ENCODE data around the gene MED29.

The MED29 gene

DNA sequence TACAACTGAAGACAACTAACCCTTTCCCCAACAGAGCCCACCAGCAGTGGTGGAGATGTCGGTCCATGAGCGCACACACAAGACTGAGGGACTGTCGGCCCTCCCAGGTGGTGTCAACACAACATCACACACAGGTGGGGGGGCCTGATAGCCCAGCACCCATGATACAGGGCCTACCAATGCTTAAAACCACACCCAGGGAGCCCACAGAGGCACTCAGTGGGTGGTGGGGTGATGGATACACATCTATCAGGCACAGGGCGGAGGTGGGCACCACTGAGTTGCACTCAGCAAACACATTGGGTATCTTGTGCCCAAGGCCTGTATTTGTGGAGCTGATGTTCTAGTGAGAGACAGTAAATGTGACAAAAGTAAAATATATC is 8.5 kb downstream of the MED29 start:
- DNase-seq, result no peak

DNA sequence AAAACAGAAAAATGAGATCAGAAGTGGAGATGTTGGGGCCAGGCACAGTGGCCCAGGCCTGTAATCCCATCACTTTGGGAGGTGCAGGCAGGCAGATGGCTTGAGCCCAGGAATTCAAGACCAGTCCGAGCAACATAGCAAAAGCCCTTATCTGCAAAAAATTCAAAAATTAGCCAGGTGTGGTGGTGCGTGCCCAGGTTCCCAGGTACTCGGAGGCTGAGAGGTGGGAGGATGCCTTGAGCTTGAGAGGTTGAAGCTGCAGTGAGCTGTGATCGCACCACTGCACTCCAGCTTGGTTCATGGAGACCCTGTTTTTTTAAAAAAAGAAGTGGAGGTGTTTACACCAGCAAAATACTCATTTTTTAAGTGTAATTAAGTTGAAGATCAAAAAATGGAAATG is 8.9 kb downstream of the MED29 start:
- DNase-seq, result no peak

DNA sequence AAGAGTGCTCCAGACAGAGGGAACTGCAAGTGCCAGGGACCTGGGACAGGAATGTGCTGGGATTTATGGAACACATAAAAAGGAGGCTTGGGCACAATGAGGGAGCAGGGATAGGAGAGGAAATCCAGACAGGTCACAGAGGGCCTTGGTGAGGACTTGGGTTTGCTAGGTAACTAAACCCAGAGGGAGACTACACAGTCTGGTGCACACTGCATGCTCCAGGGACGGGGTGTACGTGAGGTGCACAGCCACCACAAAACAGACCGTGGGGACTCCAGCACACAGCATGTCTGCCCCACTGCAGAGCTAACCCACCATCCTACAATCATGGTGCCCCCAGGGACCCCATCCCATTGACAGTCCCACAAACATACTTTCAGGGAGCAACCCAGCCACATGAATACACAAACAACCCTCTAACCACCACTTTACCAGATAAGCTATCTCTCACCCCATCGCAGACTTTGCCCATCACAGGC is 9.9 kb downstream of the MED29 start:
- no peak for DNase-seq

DNA sequence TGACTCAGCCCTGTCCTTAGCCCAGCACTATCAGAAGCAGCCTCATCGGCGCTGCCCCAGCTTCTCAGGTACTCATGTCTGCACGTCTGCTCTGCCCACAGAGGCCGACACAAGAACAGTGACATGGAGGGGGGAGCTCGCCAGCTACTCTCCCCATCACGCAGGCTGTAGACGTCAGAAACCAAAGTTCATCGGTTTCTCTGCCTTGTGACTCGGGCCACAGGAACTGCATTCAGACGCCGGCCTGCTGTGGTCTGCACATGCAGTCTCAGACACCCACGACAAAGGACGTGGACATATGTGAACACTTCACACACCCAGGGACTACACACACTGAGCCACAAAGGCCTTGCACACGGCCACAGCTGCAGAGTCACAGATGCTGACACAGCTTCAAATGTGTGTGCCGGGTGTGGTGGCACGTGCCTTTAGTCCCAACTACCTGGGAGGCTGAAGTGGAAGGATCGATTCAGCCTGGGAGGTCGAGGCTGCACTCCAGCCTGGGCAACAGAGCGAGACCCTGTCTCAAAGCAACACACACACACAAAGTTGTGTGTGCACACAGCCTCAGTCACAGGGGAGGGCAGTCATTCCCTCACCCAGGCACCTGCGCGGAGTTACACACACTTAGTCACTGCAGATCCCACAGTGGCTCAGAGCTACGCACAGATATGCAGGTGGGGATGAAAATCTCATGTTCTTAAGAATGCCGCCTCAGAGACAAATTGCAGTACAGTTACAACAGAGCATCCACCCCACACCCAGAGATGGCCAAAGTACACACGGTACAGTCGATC is 10.6 kb downstream of the MED29 start:
- DNase-seq, result peak; percentile 73 to 79

DNA sequence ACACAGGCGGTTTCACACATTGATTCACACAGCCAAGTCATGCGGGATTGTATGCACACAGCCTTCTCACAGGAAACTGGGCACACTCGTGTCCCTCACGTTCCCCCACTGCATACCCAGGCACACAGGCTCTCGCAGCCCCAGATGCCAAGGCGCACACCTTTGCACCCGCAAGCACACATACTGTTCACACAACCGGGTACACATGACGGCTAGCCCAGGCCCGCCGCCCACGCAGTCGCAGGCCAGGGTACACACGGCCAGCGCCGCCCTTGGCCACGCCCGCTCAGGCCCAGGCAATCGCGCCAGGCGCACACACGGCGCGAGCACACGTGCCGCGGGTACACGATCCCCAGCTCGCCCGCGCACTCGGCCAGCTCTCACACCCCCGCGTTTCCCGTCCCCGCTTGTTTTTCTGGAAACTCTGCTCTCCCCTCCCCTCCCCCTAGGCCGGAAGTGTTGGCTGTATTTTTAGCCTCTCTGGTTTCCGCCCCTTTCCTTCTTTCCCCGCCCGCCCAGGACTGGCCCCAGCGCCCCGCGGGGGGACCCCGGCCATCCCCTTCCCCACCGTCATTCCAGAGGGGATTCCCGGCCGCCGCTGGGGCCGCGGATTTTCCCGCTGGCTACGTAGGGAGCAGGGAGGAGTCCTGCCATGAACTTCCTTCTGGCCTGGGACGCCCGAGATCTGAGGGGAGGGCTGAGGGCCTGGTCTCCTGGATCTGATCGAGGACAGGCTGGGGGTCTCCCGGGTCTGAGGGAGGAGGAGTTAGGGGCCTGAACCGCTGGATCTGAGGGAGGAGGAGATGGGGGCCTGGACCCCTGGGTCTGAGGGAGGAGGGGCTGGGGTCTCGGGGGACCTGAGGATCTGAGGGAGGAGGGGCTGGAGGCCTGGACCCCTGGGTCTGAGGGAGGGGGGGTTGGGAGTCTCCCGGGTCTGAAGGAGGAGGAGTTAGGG is 11.4 kb downstream of the MED29 start:
- DNase-seq, result peak; percentile 80 to 88

DNA sequence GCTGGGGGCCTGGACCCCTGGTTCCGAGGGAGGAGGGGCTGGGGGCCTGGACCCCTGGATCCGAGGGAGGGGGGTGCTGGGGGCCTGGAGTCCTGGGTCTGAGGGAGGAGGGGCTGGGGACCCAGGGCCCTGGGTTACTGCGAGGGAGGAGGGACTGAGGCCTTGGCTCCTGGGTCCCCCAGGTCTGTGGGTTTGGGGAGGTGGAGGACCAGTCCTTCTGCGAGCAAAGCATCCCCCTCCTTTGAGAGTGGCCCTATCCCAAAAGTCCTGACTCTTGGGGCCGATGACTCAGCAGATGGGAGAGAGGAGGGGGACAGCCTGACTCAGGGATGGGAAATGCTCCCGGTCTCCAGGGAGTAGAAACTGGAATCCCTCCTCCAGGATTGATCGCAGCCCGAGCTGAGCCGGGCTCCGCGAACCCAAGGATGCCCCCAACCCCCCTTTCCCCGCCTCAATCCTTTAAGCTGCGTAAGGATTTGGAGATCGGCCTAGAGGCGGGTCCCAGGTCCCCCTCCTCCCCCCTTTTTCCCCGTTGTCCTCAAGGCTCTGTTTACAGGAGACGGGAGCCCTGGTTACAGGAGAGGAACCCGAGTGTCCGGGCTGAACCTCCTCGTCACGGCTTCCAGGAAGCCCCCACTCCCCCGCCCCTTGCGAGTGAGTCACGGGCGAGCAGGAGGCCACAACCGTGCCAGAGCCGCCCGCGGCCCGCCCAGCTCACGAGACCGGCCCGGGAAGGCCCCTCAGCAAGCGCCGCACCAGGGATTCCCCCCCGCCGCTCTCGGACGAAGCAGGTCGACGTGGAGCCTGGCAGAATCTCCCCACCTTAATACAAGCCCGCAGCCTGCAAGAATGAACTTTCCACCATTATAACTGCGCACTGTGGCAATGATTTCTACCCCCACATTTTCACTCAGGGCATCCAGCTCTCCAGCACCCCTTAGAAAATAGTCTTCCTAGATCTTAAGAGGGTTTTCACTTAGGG is 12.4 kb downstream of the MED29 start:
- DNase-seq, result peak; percentile 94 to 95

DNA sequence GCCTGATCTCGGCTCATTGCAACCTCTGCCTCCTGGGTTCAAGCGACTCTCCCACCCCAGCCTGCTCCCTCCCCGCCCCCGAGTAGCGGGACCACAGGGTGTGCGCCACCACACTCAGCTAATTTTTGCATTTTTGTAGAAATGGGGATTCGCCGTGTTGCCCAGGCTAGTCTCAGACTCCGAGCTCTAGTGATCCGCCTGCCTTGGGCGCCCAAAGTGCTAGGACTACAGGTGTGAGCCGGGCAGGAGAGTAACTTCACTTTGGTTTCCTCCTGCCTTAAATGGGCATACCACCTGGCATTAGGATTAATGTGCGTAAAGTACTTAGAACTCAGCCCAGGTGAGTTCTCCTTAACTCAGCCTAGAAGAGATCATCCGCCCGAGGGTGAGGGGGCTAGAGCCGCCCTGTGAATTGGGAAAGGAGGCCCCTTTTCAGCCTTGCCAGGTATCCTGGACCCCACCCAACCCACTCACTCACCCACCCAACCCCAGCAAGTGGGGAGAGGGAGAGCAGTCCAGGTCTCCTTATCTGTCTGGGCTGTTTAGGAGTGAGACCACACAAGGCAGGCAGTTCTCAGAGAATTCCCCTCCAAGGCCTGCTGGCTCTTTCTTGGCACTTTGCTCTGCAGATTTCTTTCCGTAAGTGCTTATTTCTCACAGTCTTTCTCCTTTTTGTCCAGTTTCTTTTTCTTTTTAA is 14.2 kb downstream of the MED29 start:
- peak in 1 of 2 donors; percentile 17 for DNase-seq

DNA sequence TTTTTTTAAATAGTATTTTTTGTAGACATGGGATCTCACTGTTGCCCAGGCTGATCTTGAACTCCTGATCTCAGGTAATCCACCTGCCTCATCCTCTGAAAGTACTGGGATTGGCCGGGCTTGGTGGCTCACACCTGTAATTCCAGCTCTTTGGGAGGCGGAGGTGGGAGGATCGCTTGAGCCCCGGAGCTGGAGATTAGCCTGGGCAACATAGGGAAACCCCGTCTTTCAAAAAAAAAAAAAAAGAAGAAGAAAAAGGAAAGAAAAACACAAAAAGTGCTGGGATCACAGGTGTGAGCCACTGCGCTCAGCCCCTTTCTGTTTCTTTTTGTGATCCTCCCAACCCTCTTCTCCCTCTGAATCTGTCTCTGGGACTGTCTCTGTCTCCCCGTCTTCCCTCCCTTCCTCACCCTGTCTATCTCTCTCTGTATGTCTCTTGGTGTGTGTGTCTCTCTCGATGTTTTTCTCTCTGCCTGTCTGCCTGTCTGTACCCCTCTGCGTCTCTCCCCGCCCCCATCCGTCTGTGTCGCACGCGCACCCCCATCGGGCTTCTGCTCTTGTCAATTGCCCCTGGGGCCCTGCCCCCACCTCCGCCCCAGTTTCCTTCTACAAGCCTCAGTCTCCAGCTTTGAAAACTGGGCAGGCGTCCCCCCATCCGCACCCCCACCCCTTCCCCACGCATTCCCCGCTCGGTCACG is 14.9 kb downstream of the MED29 start:
- DNase-seq, result peak; percentile 91 to 93

DNA sequence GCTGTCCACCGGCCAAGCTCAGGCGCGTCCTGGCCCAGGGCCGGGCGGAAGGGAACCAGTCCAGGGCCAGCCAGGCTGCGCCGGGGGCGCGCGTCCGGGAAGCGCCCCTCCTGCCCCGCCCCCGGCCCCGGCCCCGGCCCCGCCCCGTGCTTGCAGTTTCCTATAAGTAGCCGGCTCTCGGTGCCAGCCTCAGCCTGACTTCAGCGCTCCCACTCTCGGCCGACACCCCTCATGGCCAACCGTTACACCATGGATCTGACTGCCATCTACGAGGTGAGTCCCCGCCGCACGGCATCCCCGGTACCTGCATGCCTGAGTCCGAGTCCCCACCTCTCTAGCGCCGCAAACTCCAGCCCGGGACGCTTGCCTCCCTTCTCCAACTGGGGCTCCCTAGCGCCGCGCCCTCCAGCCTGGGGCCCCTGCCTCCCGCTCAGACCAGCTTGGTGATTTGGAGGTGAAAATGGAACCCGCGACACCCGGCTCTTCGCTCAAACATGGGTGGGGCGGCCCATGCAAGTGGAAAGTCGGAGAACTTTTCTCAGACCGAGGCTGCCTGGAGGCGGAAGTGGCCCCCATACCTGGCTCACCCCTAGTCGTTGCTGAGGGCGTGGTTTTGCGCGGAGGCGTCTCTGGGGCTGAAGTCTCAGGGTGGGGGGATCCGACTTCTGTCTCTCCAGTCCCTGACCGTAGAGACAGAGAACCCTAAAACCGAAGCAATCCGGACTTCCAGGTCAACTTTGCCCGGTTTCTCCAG is 15.7 kb downstream of the MED29 start, which contains the start of gene ZFP36:
TSS of gene ZFP36 (plus strand) at position 192 of the 754 bp plus-strand sequence. CDS start at position 250, 58 bp downstream.
- peak; percentile 87 to 90 for DNase-seq

DNA sequence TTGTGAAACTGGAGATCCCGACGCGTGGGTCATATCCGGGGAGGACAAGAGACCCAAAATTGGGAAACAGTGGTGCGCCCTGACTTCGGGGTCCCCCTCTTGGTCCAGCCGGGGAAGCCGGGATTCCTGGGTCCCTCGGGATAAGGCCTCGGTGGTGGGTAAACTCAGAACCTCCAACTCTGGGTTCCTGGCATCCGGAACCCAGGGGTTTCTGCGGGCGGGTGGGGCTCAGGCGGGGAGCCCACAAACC is 16.2 kb downstream of the MED29 start:
- DNase-seq, result no peak

DNA sequence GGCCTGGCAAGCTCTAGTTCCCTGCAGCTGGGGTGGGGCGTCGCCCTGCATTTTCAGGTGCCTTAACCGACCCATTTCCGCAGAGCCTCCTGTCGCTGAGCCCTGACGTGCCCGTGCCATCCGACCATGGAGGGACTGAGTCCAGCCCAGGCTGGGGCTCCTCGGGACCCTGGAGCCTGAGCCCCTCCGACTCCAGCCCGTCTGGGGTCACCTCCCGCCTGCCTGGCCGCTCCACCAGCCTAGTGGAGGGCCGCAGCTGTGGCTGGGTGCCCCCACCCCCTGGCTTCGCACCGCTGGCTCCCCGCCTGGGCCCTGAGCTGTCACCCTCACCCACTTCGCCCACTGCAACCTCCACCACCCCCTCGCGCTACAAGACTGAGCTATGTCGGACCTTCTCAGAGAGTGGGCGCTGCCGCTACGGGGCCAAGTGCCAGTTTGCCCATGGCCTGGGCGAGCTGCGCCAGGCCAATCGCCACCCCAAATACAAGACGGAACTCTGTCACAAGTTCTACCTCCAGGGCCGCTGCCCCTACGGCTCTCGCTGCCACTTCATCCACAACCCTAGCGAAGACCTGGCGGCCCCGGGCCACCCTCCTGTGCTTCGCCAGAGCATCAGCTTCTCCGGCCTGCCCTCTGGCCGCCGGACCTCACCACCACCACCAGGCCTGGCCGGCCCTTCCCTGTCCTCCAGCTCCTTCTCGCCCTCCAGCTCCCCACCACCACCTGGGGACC is 16.6 kb downstream of the MED29 start:
- peak; percentile 45 to 59 for DNase-seq

DNA sequence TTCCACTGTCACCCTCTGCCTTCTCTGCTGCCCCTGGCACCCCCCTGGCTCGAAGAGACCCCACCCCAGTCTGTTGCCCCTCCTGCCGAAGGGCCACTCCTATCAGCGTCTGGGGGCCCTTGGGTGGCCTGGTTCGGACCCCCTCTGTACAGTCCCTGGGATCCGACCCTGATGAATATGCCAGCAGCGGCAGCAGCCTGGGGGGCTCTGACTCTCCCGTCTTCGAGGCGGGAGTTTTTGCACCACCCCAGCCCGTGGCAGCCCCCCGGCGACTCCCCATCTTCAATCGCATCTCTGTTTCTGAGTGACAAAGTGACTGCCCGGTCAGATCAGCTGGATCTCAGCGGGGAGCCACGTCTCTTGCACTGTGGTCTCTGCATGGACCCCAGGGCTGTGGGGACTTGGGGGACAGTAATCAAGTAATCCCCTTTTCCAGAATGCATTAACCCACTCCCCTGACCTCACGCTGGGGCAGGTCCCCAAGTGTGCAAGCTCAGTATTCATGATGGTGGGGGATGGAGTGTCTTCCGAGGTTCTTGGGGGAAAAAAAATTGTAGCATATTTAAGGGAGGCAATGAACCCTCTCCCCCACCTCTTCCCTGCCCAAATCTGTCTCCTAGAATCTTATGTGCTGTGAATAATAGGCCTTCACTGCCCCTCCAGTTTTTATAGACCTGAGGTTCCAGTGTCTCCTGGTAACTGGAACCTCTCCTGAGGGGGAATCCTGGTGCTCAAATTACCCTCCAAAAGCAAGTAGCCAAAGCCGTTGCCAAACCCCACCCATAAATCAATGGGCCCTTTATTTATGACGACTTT is 17.4 kb downstream of the MED29 start:
- no peak for DNase-seq

DNA sequence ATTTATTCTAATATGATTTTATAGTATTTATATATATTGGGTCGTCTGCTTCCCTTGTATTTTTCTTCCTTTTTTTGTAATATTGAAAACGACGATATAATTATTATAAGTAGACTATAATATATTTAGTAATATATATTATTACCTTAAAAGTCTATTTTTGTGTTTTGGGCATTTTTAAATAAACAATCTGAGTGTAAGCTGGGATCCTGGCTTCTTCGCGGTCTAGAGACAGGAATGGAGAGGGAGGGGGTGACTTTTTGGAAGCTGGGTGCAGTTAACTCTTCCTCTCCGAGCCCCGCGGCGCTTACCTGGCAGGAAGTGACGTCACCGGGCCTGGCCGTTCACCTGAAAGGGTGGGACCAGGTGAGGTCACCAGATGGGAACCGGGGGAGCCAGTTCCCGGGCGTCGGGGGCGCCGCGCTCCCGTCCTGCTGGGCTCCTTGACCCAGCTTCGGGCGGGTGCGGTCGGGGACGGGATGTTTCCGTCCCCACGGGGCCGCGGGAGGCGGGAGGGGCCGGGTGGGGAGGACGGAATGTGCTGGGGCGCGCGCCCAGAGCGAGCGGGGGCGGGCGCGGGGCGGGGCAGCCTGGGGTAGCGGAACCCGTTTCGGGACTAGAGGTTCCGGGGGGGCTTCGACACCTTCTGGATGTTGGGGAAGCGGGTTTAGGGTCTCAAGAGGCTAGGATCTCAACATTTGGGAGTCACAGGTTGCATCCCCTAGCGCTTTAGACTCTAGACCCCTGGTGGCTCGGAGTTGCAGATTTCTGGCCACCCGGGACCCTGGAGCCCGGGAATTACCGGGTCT is 18.2 kb downstream of the MED29 start:
- DNase-seq, result peak; percentile 84 to 89

DNA sequence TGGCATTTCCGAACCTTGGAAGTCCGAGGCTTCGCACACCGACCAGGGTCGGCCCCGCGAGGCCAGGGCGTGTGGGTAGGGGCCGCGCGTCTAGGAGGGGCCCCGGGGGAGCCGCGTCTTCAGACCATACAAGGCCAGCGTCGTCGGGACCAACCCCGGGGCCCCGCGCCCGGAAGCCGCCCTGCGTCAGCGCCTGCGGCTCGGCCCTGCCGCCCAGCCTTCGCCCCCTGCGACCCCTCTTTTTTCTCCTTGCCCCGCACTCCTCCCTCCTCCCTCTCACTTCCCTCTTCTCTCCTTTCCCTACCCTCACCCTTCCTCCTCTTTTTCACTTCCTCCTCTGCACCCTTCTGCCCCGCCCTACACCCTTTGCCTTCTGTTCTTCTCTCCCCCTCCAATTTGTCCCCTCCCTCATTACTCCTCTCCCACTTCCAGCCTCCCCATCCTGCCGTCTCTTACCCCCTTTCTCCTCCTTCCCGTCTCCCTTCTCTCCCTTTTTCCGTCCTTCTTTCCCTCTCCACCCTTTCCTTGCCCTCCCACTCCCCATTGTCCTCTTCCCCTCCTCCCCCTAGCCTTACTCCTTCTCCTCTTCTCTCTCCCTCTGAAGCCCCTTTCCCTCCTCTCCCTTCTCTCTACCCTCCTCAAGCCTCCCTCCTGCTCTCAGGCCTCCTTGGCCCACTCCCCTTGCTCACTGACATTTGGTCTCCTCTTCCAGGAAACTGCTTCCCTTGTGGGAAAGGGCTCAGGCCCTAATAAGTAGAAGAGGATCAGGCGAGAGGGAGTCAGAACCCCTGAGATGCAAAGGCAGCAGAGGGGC is 19.0 kb downstream of the MED29 start:
- peak; percentile 52 to 60 for DNase-seq

DNA sequence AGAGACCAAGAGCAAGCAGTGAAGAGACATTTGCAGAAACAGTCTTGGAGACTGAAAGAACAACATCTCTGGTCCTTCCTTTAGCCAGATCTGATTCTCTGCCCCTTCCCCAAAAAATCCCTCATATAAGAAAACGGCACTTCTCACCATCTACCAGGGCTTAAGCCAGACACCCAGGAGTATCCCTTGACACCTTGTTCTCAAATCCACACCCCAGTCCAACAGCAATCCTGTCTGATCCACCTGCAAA is 19.6 kb downstream of the MED29 start:
- no peak for DNase-seq

DNA sequence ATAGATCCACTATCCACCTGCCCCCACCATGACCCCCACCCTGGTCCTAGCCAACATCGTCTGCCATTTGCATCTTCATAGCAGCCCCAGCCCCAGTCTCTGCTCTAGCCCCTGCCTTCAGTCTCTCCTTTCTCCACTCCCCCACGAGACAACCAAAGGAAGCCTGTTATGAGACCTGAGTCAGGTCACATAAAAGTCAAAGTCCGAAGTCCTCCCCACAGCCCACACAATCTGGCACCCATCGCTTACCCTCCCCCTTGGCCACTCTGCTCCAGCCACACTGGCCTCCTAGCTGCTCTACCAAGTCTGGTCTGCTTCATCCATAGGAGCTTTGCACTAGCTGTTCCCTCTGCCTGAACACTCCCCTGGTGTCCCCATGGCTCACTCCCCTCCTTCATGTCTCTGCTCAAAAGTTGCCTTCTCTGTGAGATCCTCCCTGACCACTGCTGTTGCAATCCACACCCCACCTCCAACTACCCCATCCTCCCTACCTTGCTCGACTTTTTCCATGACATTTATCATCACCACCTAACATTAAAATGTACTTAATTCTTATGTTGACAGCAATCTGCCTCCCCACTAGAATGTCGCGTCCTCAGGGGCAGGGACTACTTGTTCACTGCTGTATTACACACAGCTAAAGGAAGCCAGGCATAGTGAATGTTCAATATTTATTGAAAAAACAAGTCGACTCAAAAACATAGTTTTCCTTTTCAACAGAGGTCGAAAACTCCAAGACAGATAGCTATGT is 20.1 kb downstream of the MED29 start:
- DNase-seq, result no peak

DNA sequence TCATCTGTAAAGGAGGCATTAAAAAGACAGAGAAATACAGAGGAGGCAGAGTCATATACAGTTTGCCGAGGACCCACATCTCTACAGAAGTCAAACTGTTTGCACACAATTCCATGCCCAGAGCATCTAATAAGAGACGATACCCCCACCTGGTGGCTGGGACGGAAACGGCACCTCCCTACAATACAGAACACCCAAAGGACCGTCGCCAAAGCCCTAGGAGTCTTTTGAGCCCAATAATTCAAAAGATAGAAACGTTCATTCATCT is 20.6 kb downstream of the MED29 start:
- peak; percentile 90 to 96 for DNase-seq

Measured in activated CD4-positive, alpha-beta T cell treated with anti-CD3 and anti-CD28 coated beads for 4 hours (primary cell).